Right atrium auricular region (tissue), 2 donors: ENCODE results near the gene DMD. TPM values are rescaled to one million over a fixed set of nuclear protein-coding genes. Genes with fewer than 3 reads are reported as not detected.
"Not testable (repeated sequence)": the region's sequence is repeated elsewhere in the genome, so short reads cannot be mapped to it uniquely, and the experiment has no call there.

Experiments
- DNase-seq: peaks from one replicate; pipeline ENCODE4 v3.0.0-alpha.2; 2019; ENCODE audit warnings: low spot score
- H3K27ac ChIP-seq, 2 donors: fragments of 200-600 bp; sonication (generic); 1 replicate in 1 of 2; 2 replicates in 1 of 2; pipeline ENCODE4 v1.5.1; 2016 to 2019
- H3K27me3 ChIP-seq, 2 donors: fragments of 200-600 bp; sonication (generic); one replicate each; pipeline versions ENCODE4 v1.5.1 to v1.6.0; 2017 to 2019
- H3K36me3 ChIP-seq: fragments of 200-600 bp; sonication (generic); one replicate; pipeline ENCODE4 v1.5.1; 2016
- H3K4me1 ChIP-seq, 2 donors: fragments of 200-600 bp; sonication (generic); one replicate each; pipeline versions ENCODE4 v1.5.1 to v1.6.0; 2017 to 2019
- H3K4me3 ChIP-seq, 2 donors: fragments of 200-600 bp; sonication (generic); 1 replicate in 1 of 2; 2 replicates in 1 of 2; pipeline ENCODE4 v1.5.1; 2017 to 2019; ENCODE audit warnings: mild to moderate bottlenecking in 1 of 2, moderate library complexity in 1 of 2
- H3K9me3 ChIP-seq, 2 donors: fragments of 200-600 bp; sonication (generic); one replicate each; pipeline ENCODE4 v1.5.1; 2019
- total RNA-seq, 2 donors: library from RNA; depleted of rRNA; stranded (reverse); fragments of >200 nt; gene quantifications; one replicate each; pipeline ENCODE4 v1.1.0, GENCODE V29; 2016
- TF ChIP-seq, protein P1 (sequence below), 2 donors: fragments of 200-600 bp; sonication (generic); IDR thresholded peaks; one replicate each; pipeline ENCODE4 v1.5.1; 2019; ENCODE audit warnings: antibody characterized with exemption in 2 of 2

The DMD gene
- total RNA-seq, 2 donors from 2014 or later: 111 to 135 TPM

DNA sequence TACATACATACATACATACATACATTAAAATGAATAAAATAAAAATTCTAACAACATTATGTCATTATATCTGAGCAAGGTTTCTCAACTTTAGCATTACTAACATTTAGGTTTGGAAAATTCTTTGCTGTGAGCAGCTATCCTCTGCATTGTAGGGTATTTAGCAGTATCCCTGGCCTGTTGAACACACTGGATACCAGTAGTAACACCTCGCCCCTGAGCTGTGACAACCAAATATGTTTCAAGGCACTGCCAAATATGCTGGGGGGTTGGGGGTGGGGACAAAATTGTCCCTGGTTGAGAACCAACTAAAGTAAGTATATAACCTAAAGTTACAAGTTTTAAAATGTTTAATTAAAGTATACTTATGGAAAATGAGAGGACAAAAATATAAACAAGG lies 1278.6 kb downstream of the DMD start:
- Histone ChIP-seq H3K9me3 (no peaks in the 10 kb centered on the region), H3K4me3 (no peak overlapping the region), H3K27me3 (no peaks in the 10 kb centered on the region), H3K4me1 (no peaks in the 10 kb centered on the region), H3K27ac (no peak overlapping the region), H3K36me3 (no peaks in the 10 kb centered on the region)
- no peak for DNase-seq
- TF ChIP-seq, protein P1, sequence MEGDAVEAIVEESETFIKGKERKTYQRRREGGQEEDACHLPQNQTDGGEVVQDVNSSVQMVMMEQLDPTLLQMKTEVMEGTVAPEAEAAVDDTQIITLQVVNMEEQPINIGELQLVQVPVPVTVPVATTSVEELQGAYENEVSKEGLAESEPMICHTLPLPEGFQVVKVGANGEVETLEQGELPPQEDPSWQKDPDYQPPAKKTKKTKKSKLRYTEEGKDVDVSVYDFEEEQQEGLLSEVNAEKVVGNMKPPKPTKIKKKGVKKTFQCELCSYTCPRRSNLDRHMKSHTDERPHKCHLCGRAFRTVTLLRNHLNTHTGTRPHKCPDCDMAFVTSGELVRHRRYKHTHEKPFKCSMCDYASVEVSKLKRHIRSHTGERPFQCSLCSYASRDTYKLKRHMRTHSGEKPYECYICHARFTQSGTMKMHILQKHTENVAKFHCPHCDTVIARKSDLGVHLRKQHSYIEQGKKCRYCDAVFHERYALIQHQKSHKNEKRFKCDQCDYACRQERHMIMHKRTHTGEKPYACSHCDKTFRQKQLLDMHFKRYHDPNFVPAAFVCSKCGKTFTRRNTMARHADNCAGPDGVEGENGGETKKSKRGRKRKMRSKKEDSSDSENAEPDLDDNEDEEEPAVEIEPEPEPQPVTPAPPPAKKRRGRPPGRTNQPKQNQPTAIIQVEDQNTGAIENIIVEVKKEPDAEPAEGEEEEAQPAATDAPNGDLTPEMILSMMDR (IDR thresholded peaks at IDR 0.05): no peak

DNA sequence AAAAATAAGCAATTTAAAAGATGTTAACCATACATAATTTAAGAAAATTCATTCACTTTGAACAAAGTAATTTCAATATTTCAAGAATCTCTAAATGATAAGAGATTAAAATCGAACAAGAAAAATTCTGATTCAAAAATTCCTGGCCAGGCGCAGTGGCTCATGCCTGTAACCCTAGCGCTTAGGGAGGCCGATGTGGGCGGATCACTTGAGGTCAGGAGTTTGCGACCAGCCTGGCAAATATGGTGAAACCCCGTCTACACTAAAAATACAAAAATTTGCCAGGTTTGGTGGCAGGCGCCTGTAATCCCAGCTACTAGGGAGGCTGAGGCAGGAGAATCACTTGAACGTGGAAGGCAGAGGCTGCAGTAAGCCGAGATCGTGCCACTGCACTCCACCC lies 1279.0 kb downstream of the DMD start:
- H3K27me3 ChIP-seq, H3K4me3 ChIP-seq, H3K9me3 ChIP-seq, H3K4me1 ChIP-seq, H3K36me3 ChIP-seq, H3K27ac ChIP-seq, DNase-seq: not testable (repeated sequence)

- Histone ChIP-seq H3K27ac (no peak overlapping the region), H3K27me3 (no peaks in the 10 kb centered on the region), H3K36me3 (no peaks in the 10 kb centered on the region), H3K4me1 (no peaks in the 10 kb centered on the region), H3K4me3 (no peak overlapping the region), H3K9me3 (no peaks in the 10 kb centered on the region)
- TF ChIP-seq, protein P1 (IDR thresholded peaks at IDR 0.05): no peak
- no peak for DNase-seq
These were observed 1280.1 kb downstream of the DMD start for GRCh38 chrX:31931225-31931624.

- DNase-seq: no peak
- TF ChIP-seq, protein P1 (IDR thresholded peaks at IDR 0.05): no peak
- Histone ChIP-seq H3K27me3 (no peaks in the 10 kb centered on the region), H3K4me1 (no peaks in the 10 kb centered on the region), H3K9me3 (no peaks in the 10 kb centered on the region), H3K27ac (no peak overlapping the region), H3K36me3 (no peaks in the 10 kb centered on the region), H3K4me3 (no peak overlapping the region)
These were observed 1282.0 kb downstream of the DMD start for GRCh38 chrX:31929366-31929765.

DNA sequence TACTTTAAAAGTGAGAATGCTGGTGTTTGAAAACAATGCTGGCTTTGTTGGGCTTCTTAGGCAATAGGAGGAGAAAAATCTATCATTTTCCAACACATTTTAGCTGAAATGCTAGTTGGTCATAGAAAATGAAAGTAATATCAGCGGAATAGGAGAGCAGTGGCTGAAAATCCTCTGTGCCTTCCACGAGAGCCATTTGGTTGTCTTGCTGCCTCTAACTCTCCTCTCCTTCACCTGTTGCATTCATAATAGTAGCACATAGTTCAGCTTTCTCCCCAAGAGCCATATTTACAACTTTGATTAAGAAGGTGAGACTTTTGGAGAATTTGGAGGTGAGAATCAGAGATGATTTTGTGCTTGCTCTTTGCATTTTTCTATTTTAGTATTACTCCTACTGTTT lies 1290.1 kb downstream of the DMD start:
- Histone ChIP-seq H3K4me3 (no peak overlapping the region), H3K27me3 (no peaks in the 10 kb centered on the region), H3K9me3 (no peaks in the 10 kb centered on the region), H3K27ac (no peak overlapping the region), H3K4me1 (no peaks in the 10 kb centered on the region), H3K36me3 (no peaks in the 10 kb centered on the region)
- TF ChIP-seq, protein P1 (IDR thresholded peaks at IDR 0.05): no peak
- no peak for DNase-seq

- no peak overlapping the region for H3K27ac ChIP-seq
- H3K4me3 ChIP-seq: no peak overlapping the region
- no peaks in the 10 kb centered on the region for H3K4me1 ChIP-seq
- H3K27me3 ChIP-seq: no peaks in the 10 kb centered on the region
- TF ChIP-seq, protein P1 (IDR thresholded peaks at IDR 0.05): no peak
- H3K9me3 ChIP-seq: no peaks in the 10 kb centered on the region
- H3K36me3 ChIP-seq: no peaks in the 10 kb centered on the region
- no peak for DNase-seq
These were observed 1301.3 kb downstream of the DMD start for GRCh38 chrX:31909850-31910572.
